Neural cell (in vitro differentiated cells): Measurements from ENCODE around the gene PDPK1.

Source experiments
- EZH2 ChIP-seq: fragments of 200-600, 300-800 bp; shearing (Covaris generic), sonication (generic); IDR thresholded peaks from 2 replicates; pipeline ENCODE4 v1.6.1; 2014; ENCODE audit warnings: antibody characterized with exemption, low read length, borderline replicate concordance, mild to moderate bottlenecking; ENCODE audit not compliant: insufficient read depth, poor library complexity, severe bottlenecking
- TAF1 ChIP-seq: IDR thresholded peaks from 2 replicates; pipeline ENCODE4 v1.6.1; 2012; ENCODE audit warnings: low read depth
- TF ChIP-seq, protein P1 (sequence below): fragments of 450-650 bp; IDR thresholded peaks from 2 replicates; pipeline ENCODE4 v1.5.1; 2014; ENCODE audit warnings: antibody characterized with exemption, mild to moderate bottlenecking, moderate library complexity; ENCODE audit not compliant: poor library complexity, severe bottlenecking

DNA sequence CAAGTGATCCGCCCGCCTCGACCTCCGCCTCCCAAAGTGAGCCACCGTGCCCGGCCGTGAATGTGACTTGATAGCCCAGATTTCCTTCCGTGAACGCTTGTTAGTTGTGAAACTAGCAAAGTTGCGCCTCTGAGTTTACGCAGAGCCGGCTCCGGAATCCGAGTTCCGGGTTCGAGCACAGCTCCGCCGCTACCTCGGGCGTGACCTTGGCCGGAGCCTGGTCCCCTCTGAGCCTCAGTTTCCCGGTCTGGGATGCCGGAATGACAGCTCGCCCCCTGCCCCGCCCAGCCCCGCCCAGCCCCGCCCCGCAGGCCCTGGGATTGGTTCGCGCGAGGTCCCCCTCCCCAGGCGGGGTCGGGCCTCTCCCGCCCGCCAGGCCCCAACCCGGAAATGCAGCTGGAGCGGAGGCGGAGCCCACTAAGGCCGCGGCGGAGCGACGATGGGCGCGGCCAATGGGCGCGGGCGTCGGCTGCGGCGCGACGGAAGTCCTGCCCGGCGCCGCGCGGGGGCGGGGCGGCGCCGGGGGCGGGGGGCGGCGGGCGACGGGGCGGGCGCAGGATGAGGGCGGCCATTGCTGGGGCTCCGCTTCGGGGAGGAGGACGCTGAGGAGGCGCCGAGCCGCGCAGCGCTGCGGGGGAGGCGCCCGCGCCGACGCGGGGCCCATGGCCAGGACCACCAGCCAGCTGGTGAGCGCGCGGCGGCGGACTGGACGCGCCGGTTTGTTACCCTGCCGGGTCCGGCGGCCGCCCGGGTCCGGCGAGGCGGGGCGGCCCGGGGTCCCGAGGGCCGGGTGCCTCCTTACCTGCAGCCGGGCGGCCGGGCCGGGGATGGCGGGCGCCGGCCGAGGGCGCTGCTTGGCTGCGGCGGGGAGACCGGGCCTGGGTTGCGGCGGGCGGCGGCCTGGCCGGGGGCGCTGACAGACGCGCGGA is at the start of gene PDPK1:
- TF ChIP-seq, protein P1, sequence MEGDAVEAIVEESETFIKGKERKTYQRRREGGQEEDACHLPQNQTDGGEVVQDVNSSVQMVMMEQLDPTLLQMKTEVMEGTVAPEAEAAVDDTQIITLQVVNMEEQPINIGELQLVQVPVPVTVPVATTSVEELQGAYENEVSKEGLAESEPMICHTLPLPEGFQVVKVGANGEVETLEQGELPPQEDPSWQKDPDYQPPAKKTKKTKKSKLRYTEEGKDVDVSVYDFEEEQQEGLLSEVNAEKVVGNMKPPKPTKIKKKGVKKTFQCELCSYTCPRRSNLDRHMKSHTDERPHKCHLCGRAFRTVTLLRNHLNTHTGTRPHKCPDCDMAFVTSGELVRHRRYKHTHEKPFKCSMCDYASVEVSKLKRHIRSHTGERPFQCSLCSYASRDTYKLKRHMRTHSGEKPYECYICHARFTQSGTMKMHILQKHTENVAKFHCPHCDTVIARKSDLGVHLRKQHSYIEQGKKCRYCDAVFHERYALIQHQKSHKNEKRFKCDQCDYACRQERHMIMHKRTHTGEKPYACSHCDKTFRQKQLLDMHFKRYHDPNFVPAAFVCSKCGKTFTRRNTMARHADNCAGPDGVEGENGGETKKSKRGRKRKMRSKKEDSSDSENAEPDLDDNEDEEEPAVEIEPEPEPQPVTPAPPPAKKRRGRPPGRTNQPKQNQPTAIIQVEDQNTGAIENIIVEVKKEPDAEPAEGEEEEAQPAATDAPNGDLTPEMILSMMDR, result no peak
- TF ChIP-seq TAF1, result no peak
- TF ChIP-seq EZH2, result no peak
